ENCODE measurements around the gene ITSN2. TPM values are rescaled to one million over a fixed set of nuclear protein-coding genes. Genes with fewer than 3 reads are reported as not detected.
"Not testable (repeated sequence)": the region's sequence is repeated elsewhere in the genome, so short reads cannot be mapped to it uniquely, and the experiment has no call there.

ITSN2 gene
- total and polyA plus RNA-seq, 4 donors: 34.3 to 77.2 (median 54.5) TPM

DNA sequence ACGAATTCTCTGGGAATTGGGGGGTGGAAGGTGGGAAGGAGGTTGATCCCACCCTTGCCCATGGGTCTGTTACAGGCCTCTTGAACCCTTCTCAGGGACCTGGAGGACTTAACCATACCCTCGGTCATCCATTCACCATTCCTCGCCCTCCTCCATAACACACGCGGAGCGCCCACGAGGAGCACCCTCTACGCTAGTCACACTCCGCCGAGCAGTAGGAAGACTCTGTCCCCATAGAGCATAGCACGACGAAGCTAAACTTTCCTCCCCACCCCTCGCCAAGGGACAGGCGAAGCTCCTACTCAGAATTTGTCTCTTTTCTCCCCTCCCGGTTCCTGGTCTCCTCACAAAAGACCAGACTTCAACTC is 611 bp upstream of the ITSN2 start:
- Histone ChIP-seq H3K36me3 (ENCODE audit: control insufficient read depth in 4 of 4, insufficient read depth in 4 of 4, low read length in 4 of 4) (no peaks in the 10 kb centered on the region), H3K4me1 (ENCODE audit: control insufficient read depth in 5 of 5, insufficient read depth in 5 of 5, low read length in 5 of 5) (peaks cover 0 to 16% (median 3%) of the 10 kb centered on the region in 5 donors), H3K9ac (ENCODE audit: insufficient read depth in 1 of 2, low read length in 2 of 2) (no peak overlapping the region), H3K27ac (ENCODE audit: low read depth in 1 of 2, low read length in 1 of 2) (peak overlapping the region; percentile 96 to 99), H3K4me3 (peak overlapping the region; percentile 100), H3K27me3 (ENCODE audit: control insufficient read depth in 3 of 3, insufficient read depth in 3 of 3, low read length in 2 of 3) (no peaks in the 10 kb centered on the region), H3K9me3 (ENCODE audit: control insufficient read depth in 4 of 4, insufficient read depth in 3 of 4, low read length in 3 of 4) (no peaks in the 10 kb centered on the region)
- TF ChIP-seq, protein P1, sequence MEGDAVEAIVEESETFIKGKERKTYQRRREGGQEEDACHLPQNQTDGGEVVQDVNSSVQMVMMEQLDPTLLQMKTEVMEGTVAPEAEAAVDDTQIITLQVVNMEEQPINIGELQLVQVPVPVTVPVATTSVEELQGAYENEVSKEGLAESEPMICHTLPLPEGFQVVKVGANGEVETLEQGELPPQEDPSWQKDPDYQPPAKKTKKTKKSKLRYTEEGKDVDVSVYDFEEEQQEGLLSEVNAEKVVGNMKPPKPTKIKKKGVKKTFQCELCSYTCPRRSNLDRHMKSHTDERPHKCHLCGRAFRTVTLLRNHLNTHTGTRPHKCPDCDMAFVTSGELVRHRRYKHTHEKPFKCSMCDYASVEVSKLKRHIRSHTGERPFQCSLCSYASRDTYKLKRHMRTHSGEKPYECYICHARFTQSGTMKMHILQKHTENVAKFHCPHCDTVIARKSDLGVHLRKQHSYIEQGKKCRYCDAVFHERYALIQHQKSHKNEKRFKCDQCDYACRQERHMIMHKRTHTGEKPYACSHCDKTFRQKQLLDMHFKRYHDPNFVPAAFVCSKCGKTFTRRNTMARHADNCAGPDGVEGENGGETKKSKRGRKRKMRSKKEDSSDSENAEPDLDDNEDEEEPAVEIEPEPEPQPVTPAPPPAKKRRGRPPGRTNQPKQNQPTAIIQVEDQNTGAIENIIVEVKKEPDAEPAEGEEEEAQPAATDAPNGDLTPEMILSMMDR (IDR thresholded peaks at IDR 0.05; ENCODE audit: control extremely low read depth, extremely low read depth): no peak
- WGBS, 2 donors: 90 to 92% methylated on average over 15 of the region's 15 CpGs
- ATAC-seq (ENCODE audit: insufficient read depth, low FRiP score): no peak
- DNase-seq: no peak

DNA sequence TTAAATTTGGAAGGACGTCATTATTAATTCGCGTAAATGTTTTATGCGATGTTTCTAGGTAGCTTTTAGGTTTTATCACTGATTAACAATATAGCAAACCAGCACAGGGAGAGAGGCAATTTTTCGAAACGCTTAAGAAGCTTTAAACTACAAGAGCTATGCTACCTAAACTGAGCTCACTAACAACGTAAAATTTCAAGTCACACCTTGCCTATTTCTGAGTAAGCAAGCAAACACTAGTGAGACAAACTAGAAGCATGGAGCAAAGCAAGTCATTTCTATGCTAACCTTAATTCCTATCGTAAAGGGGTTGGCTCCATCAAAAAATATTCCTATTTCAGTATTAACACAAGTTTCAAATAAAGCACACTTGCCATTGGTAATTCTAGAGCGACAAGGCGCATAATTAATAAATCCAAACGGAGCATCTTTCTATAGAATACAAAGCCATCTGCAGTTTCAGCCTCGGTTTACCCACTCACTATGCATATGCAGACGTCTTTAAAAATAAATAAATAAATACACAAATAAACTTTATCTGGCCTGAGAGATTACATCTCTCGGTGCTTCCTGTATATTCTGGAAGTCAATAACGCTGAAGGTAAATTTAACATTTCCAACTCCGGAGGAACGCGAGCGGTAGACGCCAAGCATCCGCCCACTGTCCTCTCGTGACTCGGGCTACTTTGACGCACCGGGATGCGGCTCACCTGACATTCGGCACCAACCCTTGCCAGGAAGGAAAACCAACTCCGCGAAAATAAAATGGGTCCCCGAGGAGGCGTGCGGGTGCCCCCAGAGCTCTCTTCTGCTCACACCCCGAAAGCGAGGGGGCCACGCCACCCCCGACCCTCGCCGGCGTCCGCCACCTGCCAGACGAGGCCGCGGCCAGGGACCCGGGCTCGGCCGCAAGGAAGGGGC is 947 bp downstream of the ITSN2 start:
- no peaks in the 10 kb centered on the region for H3K9me3 ChIP-seq (ENCODE audit: control insufficient read depth in 4 of 4, insufficient read depth in 3 of 4, low read length in 3 of 4)
- H3K27me3 ChIP-seq (ENCODE audit: control insufficient read depth in 3 of 3, insufficient read depth in 3 of 3, low read length in 2 of 3): no peaks in the 10 kb centered on the region
- H3K4me1 ChIP-seq (ENCODE audit: control insufficient read depth in 5 of 5, insufficient read depth in 5 of 5, low read length in 5 of 5): peaks cover 0 to 13% (median 3%) of the 10 kb centered on the region in 5 donors
- peak overlapping the region; percentile 100 for H3K4me3 ChIP-seq
- ATAC-seq (ENCODE audit: insufficient read depth, low FRiP score): peak; percentile 7
- 3 to 4% methylated on average over 45 to 46 of the region's 46 CpGs for WGBS, 2 donors
- TF ChIP-seq, protein P1 (IDR thresholded peaks at IDR 0.05; ENCODE audit: control extremely low read depth, extremely low read depth): no peak
- DNase-seq: peak; percentile 22 to 32 (median 29)
- no peaks in the 10 kb centered on the region for H3K36me3 ChIP-seq (ENCODE audit: control insufficient read depth in 4 of 4, insufficient read depth in 4 of 4, low read length in 4 of 4)
- H3K9ac ChIP-seq (ENCODE audit: insufficient read depth in 1 of 2, low read length in 2 of 2): peak overlapping the region; percentile 63 to 71
- peak overlapping the region; percentile 96 to 99 for H3K27ac ChIP-seq (ENCODE audit: low read depth in 1 of 2, low read length in 1 of 2)

DNA sequence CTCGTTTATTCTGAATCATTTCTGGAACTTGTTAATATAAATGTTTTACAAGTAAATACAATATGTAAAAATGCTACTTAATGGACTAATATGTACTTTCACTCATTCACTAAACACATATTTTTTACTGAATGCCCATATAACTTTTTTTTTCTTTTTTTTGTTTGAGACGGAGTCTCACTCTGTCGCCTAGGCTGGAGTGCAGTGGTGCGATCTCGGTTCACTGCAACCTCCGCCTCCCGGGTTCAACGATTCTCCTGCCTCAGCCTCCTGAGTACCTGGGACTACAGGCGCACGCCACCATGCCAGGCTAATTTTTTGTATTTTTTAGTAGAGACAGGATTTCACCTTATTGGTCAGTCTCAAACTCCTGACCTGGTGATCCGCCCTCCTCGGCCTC is 2.6 kb downstream of the ITSN2 start:
- not testable (repeated sequence) for H3K9me3 ChIP-seq (ENCODE audit: control insufficient read depth in 4 of 4, insufficient read depth in 3 of 4, low read length in 3 of 4); DNase-seq; H3K36me3 ChIP-seq (ENCODE audit: control insufficient read depth in 4 of 4, insufficient read depth in 4 of 4, low read length in 4 of 4); H3K9ac ChIP-seq (ENCODE audit: insufficient read depth in 1 of 2, low read length in 2 of 2); ATAC-seq (ENCODE audit: insufficient read depth, low FRiP score); H3K27me3 ChIP-seq (ENCODE audit: control insufficient read depth in 3 of 3, insufficient read depth in 3 of 3, low read length in 2 of 3); H3K4me3 ChIP-seq; H3K27ac ChIP-seq (ENCODE audit: low read depth in 1 of 2, low read length in 1 of 2)
- 96% methylated on average over 12 of the region's 12 CpGs for WGBS, 2 donors
- peaks cover 0 to 16% (median 5%) of the 10 kb centered on the region in 5 donors for H3K4me1 ChIP-seq (ENCODE audit: control insufficient read depth in 5 of 5, insufficient read depth in 5 of 5, low read length in 5 of 5)

DNA sequence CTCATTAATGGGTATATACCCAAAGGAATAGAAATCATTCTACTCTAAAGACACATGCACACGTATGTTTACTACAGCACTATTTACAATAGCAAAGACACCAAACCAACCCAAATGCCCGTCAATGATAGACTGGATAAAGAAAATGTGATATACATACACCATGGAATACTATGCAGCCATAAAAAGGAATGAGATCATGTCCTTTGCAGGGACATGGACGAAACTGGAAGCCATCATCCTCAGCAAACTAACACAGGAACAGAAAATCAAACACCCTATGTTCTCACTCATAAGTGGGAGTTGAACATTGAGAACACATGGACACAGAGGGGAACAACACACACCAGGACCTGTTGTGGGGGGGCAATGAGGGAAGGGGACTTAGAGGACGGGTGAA is 3.2 kb downstream of the ITSN2 start:
- H3K4me1 ChIP-seq (ENCODE audit: control insufficient read depth in 5 of 5, insufficient read depth in 5 of 5, low read length in 5 of 5): peaks cover 0 to 18% (median 5%) of the 10 kb centered on the region in 5 donors
- H3K27ac ChIP-seq (ENCODE audit: low read depth in 1 of 2, low read length in 1 of 2); H3K36me3 ChIP-seq (ENCODE audit: control insufficient read depth in 4 of 4, insufficient read depth in 4 of 4, low read length in 4 of 4); DNase-seq; H3K4me3 ChIP-seq; H3K9ac ChIP-seq (ENCODE audit: insufficient read depth in 1 of 2, low read length in 2 of 2); H3K27me3 ChIP-seq (ENCODE audit: control insufficient read depth in 3 of 3, insufficient read depth in 3 of 3, low read length in 2 of 3); ATAC-seq (ENCODE audit: insufficient read depth, low FRiP score); H3K9me3 ChIP-seq (ENCODE audit: control insufficient read depth in 4 of 4, insufficient read depth in 3 of 4, low read length in 3 of 4): not testable (repeated sequence)
- WGBS, 2 donors: 95 to 98% methylated on average over 4 of the region's 4 CpGs
